Left ventricle myocardium superior (tissue), 1 donor: ENCODE results near the gene DOK6. TPM values are rescaled to one million over a fixed set of nuclear protein-coding genes. Genes with fewer than 3 reads are reported as not detected.
"Not testable (repeated sequence)": the region's sequence is repeated elsewhere in the genome, so short reads cannot be mapped to it uniquely, and the experiment has no call there.

Experiments
- ATAC-seq: fragments of 200-7000 bp; cut with Tn5 transposase; one replicate; pipeline ENCODE4 v1.9.1; 2020; ENCODE audit warnings: mild to moderate bottlenecking, moderate library complexity
- DNase-seq: peaks from one replicate; pipeline ENCODE4 v3.0.0-alpha.2; 2020
- intact Hi-C: fragments of 100-400 bp; cut with micrococcal nuclease; formaldehyde crosslinking; loops from one replicate; pipeline ENCODE4 v1.11.0; 2022
- total RNA-seq: library from RNA; stranded (reverse); fragmentation: NEBNext Ultra II Directional; extraction: Animal tissue kit (Norgen Biotek cat#: 25700); gene quantifications from one replicate; pipeline ENCODE4 v1.2.1, GENCODE V29; 2021
- donor health status: DM: no; HTN: yes; CAD: no; lungs with severe emphysema.

The DOK6 gene
- total RNA-seq, 1 donor from 2014 or later = 15.5 TPM

DNA sequence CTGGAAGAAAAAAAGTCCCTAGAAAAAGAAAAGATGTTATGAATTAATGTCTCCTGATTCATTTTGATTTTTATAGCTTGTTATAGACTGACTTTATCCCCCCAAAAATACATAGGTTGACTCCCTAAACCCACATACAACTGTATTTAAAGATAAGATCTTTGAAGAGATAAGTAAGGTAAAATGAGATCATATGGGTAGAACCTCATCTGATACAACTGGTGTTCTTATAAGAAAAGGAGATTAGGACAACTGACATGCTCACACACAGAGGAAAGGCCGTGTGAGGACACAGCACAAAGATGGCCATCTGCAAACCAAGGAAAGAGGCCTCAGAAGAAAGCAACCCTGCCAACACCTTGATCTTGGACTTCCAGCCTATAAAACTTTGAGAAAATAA, 429.5 kb downstream of the DOK6 start:
- ATAC-seq = no peak
- intact Hi-C loops = no loop called here
- no peak for DNase-seq

- ATAC-seq, intact Hi-C loops, DNase-seq: not testable (repeated sequence)
Observed at GRCh38 chr18:69834980-69835379, 434.3 kb downstream of the DOK6 start.

DNA sequence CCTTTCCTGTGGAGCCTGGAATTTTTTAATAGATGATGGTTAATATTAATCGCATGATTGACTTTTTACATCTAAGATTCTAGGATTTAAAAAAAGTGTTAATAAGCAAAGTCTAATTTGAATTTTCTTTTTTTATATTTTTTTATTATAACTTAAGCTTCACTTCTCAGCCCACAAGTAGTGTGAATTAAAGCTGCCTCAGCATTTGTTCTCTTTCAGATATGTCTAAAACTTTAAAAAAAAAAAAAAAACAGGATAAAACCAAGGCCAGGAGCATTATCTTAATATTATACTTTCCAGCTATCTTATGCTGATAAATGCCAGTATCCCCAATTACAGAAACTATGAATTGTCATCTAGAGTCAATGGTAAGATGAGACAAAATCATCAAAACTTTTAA, 437.3 kb downstream of the DOK6 start:
- DNase-seq = no peak
- intact Hi-C loops = no loop called here

GRCh38 chr18:69838620-69839411, 438.1 kb downstream of the DOK6 start:
- ATAC-seq = no peak
- no peak for DNase-seq
- intact Hi-C loops = no loop called here

More for the DNA sequence above, 437.3 kb downstream of the DOK6 start:
- ATAC-seq = no peak

DNA sequence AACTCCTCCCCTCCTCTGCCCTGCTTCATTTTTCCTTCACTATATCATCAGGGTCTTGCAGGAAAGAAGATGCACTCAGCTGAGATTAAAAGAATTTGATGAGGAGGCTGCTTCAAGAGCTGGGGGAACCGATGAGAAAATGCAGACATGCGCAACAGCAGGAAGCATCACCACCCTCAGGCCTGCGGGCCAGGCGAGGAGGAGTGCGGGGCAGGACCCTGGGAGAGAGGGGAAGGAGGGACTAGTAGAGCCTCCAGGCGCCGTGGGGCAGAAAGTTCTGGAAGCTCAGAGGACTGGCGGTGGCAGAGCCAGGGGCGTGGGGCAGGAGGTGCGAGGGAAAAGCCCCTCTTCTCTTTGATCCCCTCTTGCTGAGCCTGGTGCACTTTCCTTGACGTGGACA, 438.8 kb downstream of the DOK6 start:
- DNase-seq (no peak), ATAC-seq (no peak)
- intact Hi-C loops = no loop called here

GRCh38 chr18:69840001-69840400, 439.3 kb downstream of the DOK6 start:
- intact Hi-C loops = no loop called here
- DNase-seq (no peak), ATAC-seq (no peak)

- no peak for ATAC-seq
- DNase-seq = no peak
- intact Hi-C loops = no loop called here
Observed at GRCh38 chr18:69840445-69840844, 439.8 kb downstream of the DOK6 start.

GRCh38 chr18:69841117-69841516, 440.4 kb downstream of the DOK6 start:
- intact Hi-C loops = no loop called here
- no peak for DNase-seq
- no peak for ATAC-seq

GRCh38 chr18:69843015-69843414, 442.3 kb downstream of the DOK6 start:
- DNase-seq (no peak), ATAC-seq (no peak)
- intact Hi-C loops = no loop called here

DNA sequence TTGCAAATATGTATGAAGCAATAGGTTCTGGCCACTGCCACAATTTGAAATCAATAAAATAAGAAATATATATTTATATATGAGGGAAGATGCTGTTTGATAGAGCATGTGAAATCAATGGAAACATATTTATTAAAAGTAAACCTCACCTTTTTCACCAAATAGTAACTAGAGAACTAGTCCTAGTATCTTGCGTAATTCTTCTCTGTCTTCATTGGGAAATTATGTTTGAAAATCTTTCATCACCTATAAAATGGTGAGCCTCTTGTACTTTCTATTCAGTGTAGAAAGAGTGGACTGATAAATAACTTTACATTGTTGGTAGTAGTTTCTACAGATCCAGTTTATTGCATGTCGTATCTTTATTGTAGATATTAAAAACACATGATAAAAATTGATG, 444.0 kb downstream of the DOK6 start:
- DNase-seq = no peak
- intact Hi-C loops = no loop called here
- ATAC-seq = no peak

DNA sequence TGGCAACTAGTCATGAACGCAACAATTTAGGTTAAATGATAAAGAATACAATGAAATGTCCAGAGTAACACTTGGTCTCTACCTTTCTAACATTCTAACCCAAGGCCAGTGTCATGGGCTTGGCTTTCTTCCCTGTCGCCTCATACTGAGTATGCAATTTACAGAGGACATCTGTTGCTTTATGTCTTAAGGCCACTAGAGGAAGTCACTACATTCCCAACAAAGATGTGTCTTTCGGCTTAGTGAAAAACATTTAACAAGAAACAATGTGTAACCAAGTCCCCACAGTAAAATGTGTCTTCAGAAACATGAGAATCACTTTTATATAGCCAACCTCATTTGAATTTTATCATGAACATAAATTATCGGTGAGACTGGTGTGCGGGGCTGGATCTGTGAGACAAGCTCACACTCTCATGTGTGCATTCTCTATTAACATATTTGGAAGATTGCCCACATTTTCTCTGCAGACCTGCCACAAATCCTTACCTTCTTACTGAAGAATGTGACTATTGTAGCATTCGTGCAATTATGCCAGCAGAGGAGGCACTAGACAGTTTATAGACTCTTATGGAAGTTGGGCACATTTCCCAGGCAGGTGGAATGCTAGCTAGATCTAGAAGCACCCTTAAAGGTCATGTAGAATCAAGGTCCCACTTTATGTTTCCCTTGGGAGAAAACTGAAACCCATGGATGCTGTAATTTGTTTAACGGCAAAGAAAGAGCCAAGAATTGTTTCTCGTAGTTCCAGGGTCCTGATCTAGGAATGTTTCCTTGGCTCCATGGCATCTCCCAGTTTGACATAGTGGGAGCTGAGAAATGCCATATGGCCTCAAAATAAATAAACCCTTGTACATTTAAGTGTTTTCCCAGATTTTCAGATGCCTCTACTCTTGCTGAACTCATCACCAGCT, 445.2 kb downstream of the DOK6 start:
- intact Hi-C loops = no loop called here
- peak; percentile 64 for ATAC-seq
- no peak for DNase-seq

GRCh38 chr18:69853051-69853450, 452.4 kb downstream of the DOK6 start:
- intact Hi-C loops = no loop called here
- DNase-seq = no peak
- ATAC-seq = no peak

DNA sequence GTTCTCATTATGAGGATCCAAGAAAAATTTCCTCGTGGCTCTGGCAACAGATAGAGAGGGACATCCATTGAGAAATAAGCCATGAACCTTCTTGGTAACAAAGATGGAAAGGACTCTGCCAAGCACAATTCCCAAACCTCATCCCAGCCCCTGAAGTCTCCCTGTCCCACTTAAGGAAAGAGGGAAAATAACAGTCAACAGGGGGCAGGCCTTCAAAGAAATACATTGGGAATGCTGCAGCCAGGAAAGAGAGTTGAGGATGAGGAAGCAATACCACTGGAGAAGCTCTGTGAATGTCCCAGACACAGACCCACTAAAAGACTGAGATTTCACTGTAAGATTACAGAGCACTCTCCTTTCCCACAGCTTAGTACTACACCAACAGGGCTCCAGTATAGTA, 453.8 kb downstream of the DOK6 start:
- intact Hi-C loops = no loop called here
- ATAC-seq = no peak
- DNase-seq = no peak

DNA sequence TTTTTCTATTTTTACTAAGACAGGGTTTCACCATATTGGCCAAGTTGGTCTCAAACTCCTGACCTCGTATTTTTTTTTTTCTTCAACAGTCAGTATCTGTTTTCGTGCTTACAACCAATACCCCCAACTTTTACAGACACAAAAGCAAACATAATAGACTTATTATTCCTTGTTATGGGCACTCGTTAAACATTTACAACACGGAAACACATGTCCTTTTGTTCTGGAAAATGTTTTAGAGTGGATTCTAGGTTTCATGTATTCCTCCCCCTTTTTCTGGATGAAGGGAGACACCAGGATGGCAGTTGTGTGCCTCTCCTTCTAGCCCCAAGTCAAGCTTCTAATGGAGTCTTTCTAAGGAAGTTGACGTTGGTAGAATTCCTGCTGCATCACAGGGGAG, 458.2 kb downstream of the DOK6 start:
- intact Hi-C loops = no loop called here
- no peak for ATAC-seq
- no peak for DNase-seq

DNA sequence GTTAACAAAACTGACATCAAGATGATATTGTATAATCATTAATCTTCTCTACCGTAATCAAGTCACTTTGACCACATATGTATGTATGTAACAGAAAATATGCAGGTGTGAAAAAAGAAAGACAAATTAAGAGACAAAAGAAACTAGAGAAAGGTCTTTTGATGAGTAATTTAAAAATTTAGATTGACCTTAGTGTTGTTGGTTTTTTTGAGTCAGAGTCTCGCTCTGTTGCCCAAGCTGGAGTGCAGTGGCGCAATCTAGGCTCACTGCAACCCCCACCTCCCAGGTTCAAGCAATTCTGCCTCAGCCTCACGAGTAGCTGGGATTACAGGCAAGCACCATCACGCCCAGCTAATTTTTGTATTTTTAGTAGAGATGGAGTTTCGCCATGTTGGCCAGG, 464.1 kb downstream of the DOK6 start:
- intact Hi-C loops, ATAC-seq, DNase-seq: not testable (repeated sequence)

DNA sequence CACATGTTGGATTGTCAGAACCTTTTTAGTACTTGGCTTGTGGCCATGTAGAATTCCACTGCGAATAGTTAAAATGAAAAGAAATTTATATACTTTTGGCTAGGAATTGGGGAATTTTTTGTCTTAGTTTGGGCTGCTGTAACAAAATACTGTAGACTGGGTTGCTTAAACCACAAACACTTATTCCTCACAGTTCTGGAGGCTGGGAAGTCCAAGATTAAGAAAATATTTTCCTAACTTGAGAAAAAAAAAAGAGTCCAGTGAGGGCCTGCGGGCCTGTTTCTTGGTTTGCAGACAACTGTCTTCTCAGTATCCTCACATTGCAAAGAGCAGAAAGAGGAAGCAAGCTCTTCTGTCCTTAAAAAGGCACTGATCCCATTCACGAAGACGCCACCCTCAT, 465.1 kb downstream of the DOK6 start:
- ATAC-seq = no peak
- DNase-seq = no peak
- intact Hi-C loops = no loop called here

DNA sequence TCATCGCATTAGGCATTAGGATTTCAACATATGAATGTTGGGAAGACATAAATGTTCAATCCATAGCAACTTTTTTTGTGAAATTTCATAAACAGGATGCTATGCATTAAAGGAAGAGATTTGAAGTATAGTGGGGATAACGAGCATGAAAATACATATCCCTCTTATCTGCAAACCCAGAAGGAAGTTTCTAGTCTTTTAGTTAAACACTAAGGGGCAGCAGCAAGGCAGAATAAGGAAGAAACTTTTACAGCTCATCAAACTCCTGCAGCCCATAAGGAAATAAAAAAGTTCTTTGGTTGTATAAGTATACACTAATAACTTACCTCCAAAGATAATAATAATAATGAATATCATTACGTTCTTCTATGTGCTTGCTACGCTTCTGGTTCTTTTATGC, 465.5 kb downstream of the DOK6 start:
- intact Hi-C loops = no loop called here
- ATAC-seq (no peak), DNase-seq (no peak)

- DNase-seq (no peak), ATAC-seq (no peak)
- intact Hi-C loops = no loop called here
Observed at GRCh38 chr18:69870736-69871135, 470.0 kb downstream of the DOK6 start.

- intact Hi-C loops = no loop called here
- DNase-seq = no peak
- peak; percentile 50 for ATAC-seq
Observed at GRCh38 chr18:69871363-69871762, 470.7 kb downstream of the DOK6 start.

DNA sequence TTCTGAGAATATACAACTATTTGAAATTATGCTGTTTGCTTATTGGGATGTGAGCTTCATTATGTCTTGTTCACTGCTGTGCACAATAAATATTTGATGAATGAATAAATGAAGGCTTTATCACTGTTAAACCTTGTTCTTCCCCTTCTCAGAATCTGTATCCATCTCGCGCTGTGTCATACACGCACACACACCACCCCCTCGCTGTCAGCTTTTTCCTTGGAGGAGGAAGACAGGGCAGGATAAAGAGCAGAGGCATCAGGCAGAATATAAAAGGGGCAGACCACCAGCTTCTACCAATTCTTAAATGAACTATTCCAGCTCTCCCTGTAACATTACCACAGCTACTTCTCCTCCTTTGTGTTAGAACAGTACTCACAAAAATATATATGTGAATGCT, 472.0 kb downstream of the DOK6 start:
- intact Hi-C loops = no loop called here
- DNase-seq = no peak
- ATAC-seq = no peak
